ENCODE data around the gene GALNT10.

GRCh38 chr5:154316223-154316935 lies 125.8 kb downstream of the GALNT10 start:
- TF ChIP-seq CTCF (IDR thresholded peaks at IDR 0.05) (no peak), POLR2A (IDR thresholded peaks at IDR 0.05) (no peak)
